ENCODE data around the gene PAQR3.
"Not testable (repeated sequence)": the region's sequence is repeated elsewhere in the genome, so short reads cannot be mapped to it uniquely, and the experiment has no call there.

PAQR3 gene

GRCh38 chr4:78922207-78922606 is 17.0 kb downstream of the PAQR3 start:
- TF ChIP-seq CSRNP3 (CRISPR knock-in tag; IDR thresholded peaks at IDR 0.05), result no peak
- TF ChIP-seq POU6F1 (CRISPR knock-in tag; IDR thresholded peaks at IDR 0.05; ENCODE audit: borderline replicate concordance, low read depth), result no peak
- no peak for TF ChIP-seq CSDC2 (CRISPR knock-in tag; IDR thresholded peaks at IDR 0.05)
- no peak for TF ChIP-seq TCF4 (CRISPR knock-in tag; IDR thresholded peaks at IDR 0.05; ENCODE audit: borderline replicate concordance)
- TF ChIP-seq ZFP30 (CRISPR knock-in tag; IDR thresholded peaks at IDR 0.05), result no peak
- TF ChIP-seq ZC3H10 (CRISPR knock-in tag; IDR thresholded peaks at IDR 0.05), result no peak
- TF ChIP-seq SNAI2 (CRISPR knock-in tag; IDR thresholded peaks at IDR 0.05), result no peak
- no peak for TF ChIP-seq RARB (CRISPR knock-in tag; IDR thresholded peaks at IDR 0.05)
- TF ChIP-seq TOX (CRISPR knock-in tag; IDR thresholded peaks at IDR 0.05; ENCODE audit: borderline replicate concordance), result no peak
- no peak for TF ChIP-seq PPARA (CRISPR knock-in tag; IDR thresholded peaks at IDR 0.05; ENCODE audit: borderline replicate concordance)
- no peak for ATAC-seq

GRCh38 chr4:78910612-78911011 is 28.6 kb downstream of the PAQR3 start:
- no peak for ATAC-seq
- no peak for TF ChIP-seq ZFP3 (CRISPR knock-in tag; IDR thresholded peaks at IDR 0.05)
- TF ChIP-seq POU6F1 (CRISPR knock-in tag; IDR thresholded peaks at IDR 0.05; ENCODE audit: borderline replicate concordance, low read depth), result no peak
- TF ChIP-seq TSHZ2 (CRISPR knock-in tag; IDR thresholded peaks at IDR 0.05), result no peak
- no peak for TF ChIP-seq ESRRG (CRISPR knock-in tag; IDR thresholded peaks at IDR 0.05)
- no peak for TF ChIP-seq PPARA (CRISPR knock-in tag; IDR thresholded peaks at IDR 0.05; ENCODE audit: borderline replicate concordance)
- no peak for TF ChIP-seq ZNF70 (CRISPR knock-in tag; IDR thresholded peaks at IDR 0.05)
- no peak for TF ChIP-seq BACH2 (CRISPR knock-in tag; IDR thresholded peaks at IDR 0.05; ENCODE audit: borderline replicate concordance)
- no peak for TF ChIP-seq PATZ1 (CRISPR knock-in tag; IDR thresholded peaks at IDR 0.05; ENCODE audit: borderline replicate concordance)
- no peak for TF ChIP-seq CSRNP3 (CRISPR knock-in tag; IDR thresholded peaks at IDR 0.05)
- TF ChIP-seq GLIS3 (CRISPR knock-in tag; IDR thresholded peaks at IDR 0.05), result no peak
- no peak for TF ChIP-seq ZNF8 (CRISPR knock-in tag; IDR thresholded peaks at IDR 0.05)
- TF ChIP-seq ZC3H10 (CRISPR knock-in tag; IDR thresholded peaks at IDR 0.05), result no peak
- TF ChIP-seq CSDC2 (CRISPR knock-in tag; IDR thresholded peaks at IDR 0.05), result no peak
- TF ChIP-seq TOX (CRISPR knock-in tag; IDR thresholded peaks at IDR 0.05; ENCODE audit: borderline replicate concordance), result no peak

- not testable (repeated sequence) for ATAC-seq
Measured at GRCh38 chr4:78908974-78909373, 30.3 kb downstream of the PAQR3 start.

Measured in SK-N-SH treated with all-trans-retinoic acid at 6 μM for 48 hours (cell line).